ENCODE data around the gene NCKAP5.

NCKAP5 gene

GRCh38 chr2:133489146-133489545 is 79.1 kb downstream of the NCKAP5 start:
- ChIA-PET POLR2A (no interaction called here), CTCF (interaction anchor here (1.5 to 1.6 kb wide), 2 partner anchors 145 to 291 kb away, joined by 3 to 6 read pairs; no protein-coding TSS in a partner anchor)
- no peak for DNase-seq (ENCODE audit: low read depth, low spot score)

GRCh38 chr2:133486771-133487191 is 81.5 kb downstream of the NCKAP5 start:
- no peak overlapping the region for H3K4me3 ChIP-seq (ENCODE audit: low read depth, low read length)
- no peak for TF ChIP-seq CTCF (IDR thresholded peaks at IDR 0.05; ENCODE audit: insufficient read depth, low read length, missing control alignments)
- ChIA-PET CTCF (interaction anchor here (0.7 to 2.1 kb wide), 4 partner anchors 10 to 313 kb away, joined by 3 to 6 read pairs (median 4); no protein-coding TSS in a partner anchor), POLR2A (interaction anchor here (0.9 kb wide), 1 partner anchor 19 kb away, joined by 3 read pairs; no protein-coding TSS in a partner anchor)
- DNase-seq (ENCODE audit: low read depth, low spot score): no peak

More at GRCh38 chr2:133489146-133489545, 79.1 kb downstream of the NCKAP5 start:
- TF ChIP-seq CTCF (IDR thresholded peaks at IDR 0.05; ENCODE audit: insufficient read depth, low read length, missing control alignments): no peak
- H3K4me3 ChIP-seq (ENCODE audit: low read depth, low read length): no peak overlapping the region

GRCh38 chr2:133485868-133486267 is 82.4 kb downstream of the NCKAP5 start:
- CTCF ChIA-PET: no interaction called here
- no peak for TF ChIP-seq CTCF (IDR thresholded peaks at IDR 0.05; ENCODE audit: insufficient read depth, low read length, missing control alignments)
- H3K4me3 ChIP-seq (ENCODE audit: low read depth, low read length): no peak overlapping the region
- DNase-seq (ENCODE audit: low read depth, low spot score): no peak
- POLR2A ChIA-PET: no interaction called here

- CTCF ChIA-PET: interaction anchor here (0.6 kb wide), 1 partner anchor 11 kb away, joined by 3 read pairs; no protein-coding TSS in a partner anchor
- no peak for TF ChIP-seq CTCF (IDR thresholded peaks at IDR 0.05; ENCODE audit: insufficient read depth, low read length, missing control alignments)
- DNase-seq (ENCODE audit: low read depth, low spot score): no peak
- H3K4me3 ChIP-seq (ENCODE audit: low read depth, low read length): no peak overlapping the region
- POLR2A ChIA-PET: no interaction called here
Measured at GRCh38 chr2:133484784-133485183, 83.5 kb downstream of the NCKAP5 start.

GRCh38 chr2:133484106-133484505 is 84.2 kb downstream of the NCKAP5 start:
- CTCF ChIA-PET: no interaction called here
- POLR2A ChIA-PET: no interaction called here

GRCh38 chr2:133483181-133483580 is 85.1 kb downstream of the NCKAP5 start:
- no peak for TF ChIP-seq CTCF (IDR thresholded peaks at IDR 0.05; ENCODE audit: insufficient read depth, low read length, missing control alignments)
- DNase-seq (ENCODE audit: low read depth, low spot score): no peak
- no peak overlapping the region for H3K4me3 ChIP-seq (ENCODE audit: low read depth, low read length)
- ChIA-PET POLR2A (no interaction called here), CTCF (no interaction called here)

More at GRCh38 chr2:133484106-133484505, 84.2 kb downstream of the NCKAP5 start:
- peak; percentile 86 for DNase-seq (ENCODE audit: low read depth, low spot score)
- no peak overlapping the region for H3K4me3 ChIP-seq (ENCODE audit: low read depth, low read length)
- peak; percentile 16 for TF ChIP-seq CTCF (IDR thresholded peaks at IDR 0.05; ENCODE audit: insufficient read depth, low read length, missing control alignments)

Data from AG04449 (cell line).